IPS-NIHi11 (cell line): ENCODE measurements around the gene NFYB.
A peak's percentile ranks its signal among the peaks of the same experiment; 100 is the strongest.

Source experiments
- DNase-seq: peaks from one replicate; pipeline ENCODE4 v3.0.0; 2012; ENCODE audit warnings: mixed read lengths, low spot score

Gene NFYB

DNA sequence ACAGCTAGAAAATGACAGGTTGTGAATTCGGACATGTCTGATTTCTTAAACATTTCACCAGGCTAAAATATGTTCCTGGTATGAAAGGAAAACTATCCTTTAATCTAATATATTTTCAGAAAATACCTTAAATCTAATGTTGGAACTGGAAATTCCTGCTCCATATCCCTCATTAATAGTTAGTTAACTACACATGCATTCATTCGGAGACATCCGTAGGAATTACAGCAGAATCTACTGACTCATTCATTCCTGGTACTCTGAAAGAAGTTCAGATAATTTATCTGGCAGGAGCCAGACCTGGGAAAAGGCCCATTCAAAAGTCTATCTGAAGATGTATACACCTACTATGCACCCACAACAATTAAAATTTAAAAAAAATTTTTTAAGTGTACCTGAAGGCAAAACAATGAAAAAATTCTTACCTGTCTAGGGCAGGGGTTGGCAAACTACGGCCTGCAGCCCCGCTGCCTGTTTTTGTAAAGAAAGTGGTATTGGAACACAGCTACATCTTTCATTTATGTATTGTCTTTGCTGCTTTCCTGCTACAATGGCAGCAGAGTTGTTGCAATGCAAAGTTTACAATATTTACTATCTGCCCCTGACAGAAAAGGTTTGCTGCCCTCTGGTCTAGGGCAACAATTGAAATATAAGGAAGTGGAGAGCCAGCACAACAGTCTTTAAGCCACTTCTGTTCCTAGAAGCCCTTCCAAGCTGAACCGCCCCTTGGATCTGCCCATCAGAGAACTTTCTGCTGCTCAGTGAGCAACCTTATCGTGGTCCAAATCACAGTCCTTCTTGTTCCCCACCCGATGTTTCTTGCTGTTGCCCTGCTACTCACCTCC is 17.9 kb upstream of the NFYB start:
- DNase-seq = no peak

DNA sequence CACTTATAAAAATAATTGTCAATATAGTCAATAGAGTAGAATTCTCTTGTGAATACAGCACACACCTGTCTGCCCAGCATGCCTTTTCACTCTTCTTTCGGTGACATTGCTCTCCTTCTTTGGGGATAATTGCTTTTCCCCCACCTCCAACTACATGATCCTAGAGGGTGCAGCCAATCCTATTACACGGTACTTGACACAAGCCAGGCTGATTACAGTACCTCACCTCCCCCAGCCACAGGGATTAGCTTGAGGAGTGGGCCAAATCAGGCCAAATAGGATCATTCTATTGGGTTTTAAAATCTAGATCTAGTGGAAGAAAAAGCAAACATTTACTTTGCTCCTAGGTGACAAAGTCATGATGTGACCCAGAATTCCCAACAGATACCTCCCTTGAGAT is 16.8 kb upstream of the NFYB start:
- no peak for DNase-seq

DNA sequence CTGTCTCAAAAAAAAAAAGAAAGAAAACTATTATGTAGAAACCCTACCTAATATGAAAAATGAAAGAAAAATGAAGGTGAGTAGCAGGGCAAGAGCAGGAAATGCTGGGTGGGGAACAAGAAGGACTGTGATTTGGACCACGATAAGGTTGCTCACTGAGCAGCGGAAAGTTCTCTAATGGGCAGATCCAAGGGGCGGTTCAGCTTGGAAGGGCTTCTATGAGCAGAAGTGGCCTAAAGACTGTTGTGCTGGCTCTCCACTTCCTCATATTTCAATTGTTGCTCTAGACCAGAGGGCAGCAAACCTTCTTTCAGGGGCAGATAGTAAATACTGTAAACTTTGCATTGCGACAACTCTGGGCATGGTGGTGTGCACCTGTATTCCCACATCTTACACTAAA is 16.3 kb upstream of the NFYB start:
- DNase-seq = no peak

DNA sequence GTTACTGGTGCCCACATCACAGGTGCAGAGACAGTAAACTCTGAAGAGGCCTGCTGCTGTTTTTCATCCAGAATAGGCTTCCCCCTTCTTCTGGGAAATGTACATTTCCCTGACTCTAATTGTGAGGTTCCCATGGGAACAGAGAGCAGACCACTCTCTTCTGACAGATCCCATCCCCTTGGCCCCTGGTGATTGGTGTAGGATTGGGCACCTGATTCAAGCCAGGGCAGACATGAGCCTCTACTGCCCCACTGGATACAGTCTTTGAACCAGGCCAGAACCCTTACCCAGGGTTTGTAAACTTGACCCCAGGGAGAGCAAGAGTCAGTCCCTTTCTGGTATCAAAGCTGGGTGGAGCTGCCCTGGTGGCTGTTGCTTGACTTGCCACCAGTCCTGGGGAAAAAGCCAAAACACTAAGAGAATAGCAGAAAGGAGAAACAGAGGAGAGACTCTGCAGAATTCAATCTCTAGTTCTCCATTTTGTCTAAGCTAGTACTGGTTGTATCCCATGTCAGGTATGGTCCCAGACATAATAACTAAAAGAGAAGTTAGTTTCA is 14.8 kb upstream of the NFYB start:
- DNase-seq = no peak

DNA sequence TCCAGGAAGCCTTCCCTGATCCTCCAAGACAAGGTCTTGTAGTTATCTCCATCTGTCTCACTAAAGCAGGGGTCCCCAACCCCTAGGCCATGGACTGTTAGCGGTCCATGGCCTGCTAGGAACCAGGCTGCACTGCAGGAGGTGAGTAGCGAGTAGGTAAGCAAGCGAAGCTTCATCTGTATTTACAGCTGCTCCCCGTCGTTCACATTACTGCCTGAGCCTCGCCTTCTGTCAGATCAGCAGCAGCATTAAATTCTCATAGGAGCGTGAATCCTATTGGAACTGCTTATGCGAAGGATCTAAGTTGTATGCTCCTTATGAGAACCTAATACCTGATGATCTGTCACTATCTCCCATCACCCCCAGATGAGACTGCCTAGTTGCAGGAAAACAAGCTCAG is 12.4 kb upstream of the NFYB start:
- DNase-seq = no peak

DNA sequence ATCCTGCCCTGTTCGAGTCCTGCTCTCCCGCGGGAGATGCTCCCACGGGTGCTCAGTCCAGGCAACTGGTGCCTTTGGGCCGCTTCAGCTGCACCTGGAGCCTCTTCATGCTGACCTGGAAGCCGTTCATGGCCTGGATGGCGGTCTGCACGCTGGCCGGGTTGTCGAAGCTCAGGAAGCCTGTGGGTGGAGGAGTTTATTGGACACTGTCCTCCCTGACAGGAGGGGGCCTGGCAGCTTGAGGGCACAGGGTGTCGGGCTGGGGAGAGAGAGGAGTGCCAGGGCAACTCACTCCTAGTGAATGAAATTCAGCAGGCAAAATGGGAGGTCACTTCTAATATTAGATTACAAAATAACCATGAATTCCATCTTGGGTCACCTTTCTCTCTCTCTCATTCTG is 9.3 kb upstream of the NFYB start:
- DNase-seq = no peak

DNA sequence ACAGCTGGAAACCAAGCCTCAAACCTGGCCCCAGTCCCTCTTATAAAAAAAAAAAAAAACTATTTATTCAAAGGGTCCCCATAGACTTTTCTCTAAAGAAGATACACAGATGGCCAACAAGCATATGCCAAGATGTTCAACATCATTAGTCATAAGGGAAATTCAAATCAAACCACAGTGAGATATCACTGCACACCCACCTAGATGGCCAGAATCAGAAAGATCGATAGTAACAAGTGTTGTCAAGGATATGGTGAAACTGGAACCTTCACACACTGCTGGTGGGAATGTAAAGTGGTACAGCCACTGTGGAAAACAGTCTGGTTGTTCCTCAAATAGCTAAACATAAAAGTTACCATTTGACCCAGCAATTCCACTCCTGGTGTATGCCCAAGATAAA is 5.9 kb upstream of the NFYB start:
- no peak for DNase-seq

DNA sequence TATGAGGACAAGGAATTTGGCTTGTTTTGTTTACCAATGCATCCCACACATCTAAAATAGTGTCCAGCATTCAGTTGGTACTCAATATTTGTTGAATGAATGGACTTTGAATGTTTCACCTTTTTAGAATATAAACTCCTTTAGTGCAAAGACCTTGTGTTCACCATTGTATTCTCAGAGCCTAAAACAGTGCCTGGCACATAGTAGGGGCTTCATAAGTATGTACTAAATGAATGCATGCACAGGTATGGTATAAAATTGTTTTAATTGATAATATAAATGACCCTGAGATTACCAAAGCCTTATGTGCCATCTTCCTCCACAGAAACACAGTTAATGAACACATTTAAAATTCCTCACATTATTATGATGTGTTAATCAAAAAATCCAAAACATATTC is 5.0 kb upstream of the NFYB start:
- no peak for DNase-seq

DNA sequence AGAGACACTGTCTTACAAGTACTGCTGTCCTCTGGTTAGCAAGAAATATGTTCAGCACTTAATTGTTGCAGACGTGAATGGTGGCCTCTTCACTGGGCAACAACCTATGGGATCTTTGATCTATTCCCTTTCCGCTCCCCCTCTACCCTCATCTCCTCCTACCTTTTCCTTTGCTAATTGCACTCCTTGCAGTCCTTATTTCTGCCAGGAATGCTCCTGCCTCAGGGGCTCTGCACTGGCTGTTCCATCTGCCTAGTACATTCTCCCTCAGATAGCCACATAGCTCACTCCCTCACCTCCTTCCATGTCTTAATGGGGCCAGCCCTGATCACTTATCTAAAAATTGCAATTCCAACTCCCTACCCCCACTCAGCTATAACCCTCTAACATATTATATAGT is 4.5 kb upstream of the NFYB start:
- DNase-seq = no peak

DNA sequence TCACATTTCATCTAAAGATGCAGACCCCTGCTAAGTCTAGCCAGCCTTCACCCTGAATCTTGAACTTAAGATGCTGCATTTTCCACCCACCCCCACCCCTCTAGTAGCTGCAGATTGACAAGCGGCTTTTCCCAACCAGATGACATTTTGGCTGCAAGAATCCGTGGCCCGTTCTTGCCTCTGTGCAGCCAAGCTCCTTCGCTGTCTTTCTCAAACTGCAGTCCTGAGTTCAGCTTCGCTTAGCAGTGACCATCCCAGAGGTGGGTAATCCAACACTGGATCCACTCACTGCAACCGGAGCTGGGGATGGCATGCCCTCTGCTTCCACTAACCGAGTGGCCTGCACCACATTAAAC is 765 bp upstream of the NFYB start:
- peak; percentile 26 for DNase-seq

DNA sequence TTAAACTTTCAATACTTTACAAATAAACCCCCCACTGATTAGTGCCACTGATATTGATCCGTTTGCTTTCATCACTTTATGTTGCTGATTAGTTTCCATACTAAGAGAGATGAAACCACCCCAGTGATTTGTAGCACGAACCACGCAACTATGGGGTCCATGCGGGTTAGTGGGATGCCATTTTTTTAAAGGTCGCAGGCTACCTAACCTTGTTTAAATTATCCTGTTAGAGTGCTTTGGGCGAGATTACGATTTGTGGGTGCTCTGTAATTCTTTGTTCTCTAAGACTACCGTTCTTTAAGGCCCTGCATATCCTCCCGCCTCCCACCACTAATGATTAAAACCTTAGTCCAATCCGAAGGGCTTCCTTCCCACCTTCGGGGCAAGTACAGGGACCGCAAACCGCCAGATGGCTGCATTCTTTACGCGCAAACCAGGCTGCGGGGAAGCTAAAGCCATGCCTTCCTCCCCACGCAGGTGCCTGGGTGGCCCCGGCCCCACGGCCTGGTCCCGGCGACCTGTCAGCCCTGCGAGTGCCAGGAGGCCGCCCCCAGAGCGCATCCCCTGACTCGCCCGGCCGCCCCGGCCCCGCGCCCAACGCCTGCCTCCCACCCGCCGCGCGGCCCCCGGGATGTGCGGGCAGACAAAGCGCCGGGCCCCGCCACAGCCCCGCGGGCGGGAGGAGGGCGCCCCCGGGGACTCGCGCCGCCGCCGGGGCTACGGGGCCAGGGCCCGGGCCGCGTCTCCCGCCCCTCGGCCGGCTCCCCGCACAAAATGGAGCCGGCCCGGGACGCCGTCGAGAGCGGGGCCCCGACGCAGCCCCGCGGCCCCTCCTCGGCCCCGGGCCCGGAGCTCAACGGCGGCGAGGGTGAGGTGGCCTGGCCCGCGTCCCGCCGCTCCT is 759 bp downstream of the NFYB start:
- peak; percentile 46 for DNase-seq

DNA sequence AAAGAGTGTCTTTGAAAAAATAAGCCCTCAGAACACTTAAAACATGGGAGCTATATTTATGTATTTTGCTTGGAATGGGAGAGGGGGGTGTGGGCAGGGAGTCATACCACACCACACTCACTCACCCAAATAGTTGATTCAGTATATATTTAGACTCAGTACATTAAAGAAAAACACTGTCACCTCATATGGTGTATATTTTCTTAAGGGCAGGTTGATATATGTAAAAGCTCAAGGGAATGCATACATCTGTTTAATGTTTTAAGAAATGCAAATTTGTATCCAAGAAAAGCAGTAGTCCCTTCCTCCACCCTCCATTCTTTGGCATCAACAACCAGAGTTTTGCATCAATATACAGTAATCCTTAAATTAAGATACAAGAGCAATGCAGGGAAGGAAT is 1.4 kb downstream of the NFYB start:
- no peak for DNase-seq

DNA sequence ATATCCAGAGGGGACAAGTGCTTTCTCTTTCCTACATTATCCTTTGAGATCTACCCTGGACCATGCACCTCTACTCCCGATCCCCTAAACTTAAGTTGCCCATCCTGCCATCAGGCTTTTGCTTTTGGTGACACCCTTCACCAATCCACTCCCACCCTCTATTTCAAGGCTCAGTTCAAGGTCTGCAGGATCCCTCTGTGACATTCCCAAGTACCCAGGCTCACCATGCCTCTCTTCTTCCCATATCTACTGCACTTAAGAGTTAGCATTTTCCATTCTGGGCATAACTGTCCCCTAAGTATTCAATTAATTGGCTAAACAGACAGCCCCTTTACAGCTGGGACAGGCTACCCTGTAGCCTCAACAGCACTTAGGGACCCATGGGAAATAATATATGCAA is 3.1 kb downstream of the NFYB start:
- DNase-seq = no peak

DNA sequence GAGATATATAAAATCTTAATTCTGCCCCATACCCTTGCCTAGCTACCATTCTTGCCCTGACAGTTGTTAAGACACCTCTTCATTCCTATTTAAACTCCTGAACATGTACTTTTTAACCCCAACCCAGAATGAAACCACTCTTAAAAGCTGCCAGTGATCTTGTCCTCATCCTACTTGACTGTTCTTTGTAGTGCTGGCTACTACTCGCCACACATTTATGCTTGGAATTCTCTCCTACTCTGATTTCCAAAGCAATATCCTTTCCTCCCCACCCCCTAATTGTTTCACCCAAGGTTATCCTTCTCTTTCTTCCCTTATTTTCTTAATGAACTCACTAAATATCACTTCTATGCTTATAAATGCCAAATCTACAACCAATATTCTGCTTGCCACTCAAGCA is 4.1 kb downstream of the NFYB start:
- no peak for DNase-seq

DNA sequence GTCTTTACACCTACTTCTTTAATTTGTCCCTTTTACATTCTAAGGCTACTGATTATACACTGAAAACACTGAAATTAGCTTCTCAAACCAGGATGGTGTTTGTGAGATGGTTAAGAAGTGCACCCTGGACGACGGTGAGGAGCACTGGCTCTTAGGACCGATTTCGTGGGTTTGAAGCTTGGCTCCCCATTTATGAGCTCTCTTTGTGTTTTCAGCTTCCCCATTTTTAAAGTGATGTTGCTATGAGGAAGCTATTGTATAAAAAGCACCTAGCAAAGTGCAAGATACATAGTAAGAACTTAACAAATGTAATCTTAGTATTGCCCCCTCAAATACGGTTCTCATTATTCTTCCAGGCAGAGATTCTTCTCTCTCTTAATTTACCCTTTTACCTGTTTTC is 4.7 kb downstream of the NFYB start:
- DNase-seq = no peak

DNA sequence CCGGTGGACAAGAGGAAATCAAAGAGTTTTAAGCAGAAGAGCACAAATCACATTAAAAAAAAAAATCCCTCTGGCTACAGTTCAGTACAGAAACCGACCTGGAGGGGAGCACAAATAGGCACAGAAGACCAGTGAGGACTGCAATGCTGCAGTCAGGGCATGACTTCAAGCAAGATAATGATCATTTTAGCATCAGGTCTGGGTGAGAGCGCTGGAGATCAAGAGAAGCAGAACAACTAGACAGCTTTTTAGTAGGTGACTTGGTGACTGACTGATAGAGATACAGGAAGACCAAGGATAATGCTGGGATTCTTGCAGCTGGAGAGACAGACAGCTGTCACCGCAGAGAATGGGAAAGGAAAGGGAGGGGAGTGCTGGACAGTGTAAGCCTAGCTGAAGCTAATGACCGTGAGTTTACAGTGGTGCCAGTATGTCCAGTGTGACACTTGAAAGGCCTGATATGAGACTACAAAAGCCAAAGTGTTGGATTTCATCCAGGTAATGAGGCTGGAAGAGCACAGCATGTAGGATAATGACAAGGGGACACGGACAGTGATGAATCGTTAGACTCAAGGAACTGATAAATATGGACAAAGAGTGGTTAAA is 5.6 kb downstream of the NFYB start:
- DNase-seq = no peak

DNA sequence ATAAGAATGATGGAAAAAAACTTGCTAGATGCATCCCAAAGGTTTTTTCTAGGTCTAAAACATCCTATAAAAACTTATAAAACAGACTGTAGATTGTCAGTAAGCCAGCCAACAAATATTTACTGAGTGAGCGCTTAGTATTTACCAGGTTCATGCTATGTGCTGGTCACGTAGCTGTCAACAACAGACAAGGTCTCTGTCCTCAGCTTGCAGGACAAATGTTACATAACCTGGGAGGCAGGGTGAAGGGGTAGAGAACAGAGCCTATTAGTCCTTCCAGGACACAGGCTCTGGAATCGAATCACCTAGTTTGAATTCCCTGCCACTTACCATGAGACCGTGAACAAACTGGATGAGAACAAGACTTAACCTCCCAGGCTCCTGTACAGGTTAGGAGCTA is 6.4 kb downstream of the NFYB start:
- DNase-seq = no peak

DNA sequence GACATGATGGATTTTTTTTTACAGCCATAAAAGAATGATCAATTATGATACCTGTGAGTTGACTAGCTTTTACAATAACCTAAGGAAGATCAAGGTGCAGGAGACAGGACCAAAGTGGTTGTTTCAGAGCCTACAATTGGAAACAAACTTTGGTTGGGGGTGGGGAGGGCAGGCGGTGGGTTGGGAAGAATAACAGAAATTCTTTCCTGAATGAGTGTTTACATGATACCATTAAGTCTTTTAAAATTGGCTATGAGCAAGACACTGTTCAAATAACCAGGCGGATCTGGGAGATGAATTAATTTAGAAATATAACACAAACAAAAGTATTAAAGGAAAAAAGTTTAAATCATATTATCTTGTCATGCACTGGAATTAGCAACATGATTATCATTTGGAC is 7.2 kb downstream of the NFYB start:
- no peak for DNase-seq

DNA sequence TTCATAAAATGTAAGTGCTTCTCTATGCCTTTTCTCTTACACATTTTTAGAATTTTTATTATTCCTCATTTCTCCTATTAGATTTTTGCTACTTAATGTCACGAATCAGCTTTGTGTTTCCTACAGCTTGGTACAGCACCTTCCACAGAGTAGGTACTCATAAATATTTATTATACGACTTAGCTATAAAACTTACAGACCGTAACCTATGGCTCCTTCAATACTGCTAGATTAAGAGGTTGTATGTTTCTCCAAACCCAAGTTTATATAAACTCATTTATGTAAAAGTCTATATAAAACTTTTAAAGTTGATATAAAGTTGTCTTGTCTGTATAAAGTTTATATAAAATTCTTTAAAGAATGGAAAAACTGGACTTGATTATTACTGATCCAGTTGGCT is 11.5 kb downstream of the NFYB start:
- DNase-seq = no peak

DNA sequence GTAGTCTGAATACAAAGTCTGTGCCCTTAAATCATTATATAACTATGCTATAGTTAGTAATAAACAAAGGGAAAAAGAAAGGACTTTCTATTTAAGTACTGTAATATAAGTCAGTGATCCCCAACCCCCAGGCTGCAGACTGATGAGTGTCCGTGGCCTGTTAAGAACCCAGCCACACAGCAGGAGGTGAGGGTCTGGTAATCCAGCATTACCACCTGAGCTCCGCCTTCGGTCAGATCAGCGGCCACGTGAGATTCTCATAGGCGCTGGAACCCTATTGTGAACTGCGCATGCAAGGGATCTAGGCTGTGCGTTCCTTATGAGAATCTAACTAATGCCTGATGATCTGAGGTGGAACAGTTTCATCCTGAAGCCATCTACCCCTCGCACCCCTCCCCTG is 15.7 kb downstream of the NFYB start:
- no peak for DNase-seq

DNA sequence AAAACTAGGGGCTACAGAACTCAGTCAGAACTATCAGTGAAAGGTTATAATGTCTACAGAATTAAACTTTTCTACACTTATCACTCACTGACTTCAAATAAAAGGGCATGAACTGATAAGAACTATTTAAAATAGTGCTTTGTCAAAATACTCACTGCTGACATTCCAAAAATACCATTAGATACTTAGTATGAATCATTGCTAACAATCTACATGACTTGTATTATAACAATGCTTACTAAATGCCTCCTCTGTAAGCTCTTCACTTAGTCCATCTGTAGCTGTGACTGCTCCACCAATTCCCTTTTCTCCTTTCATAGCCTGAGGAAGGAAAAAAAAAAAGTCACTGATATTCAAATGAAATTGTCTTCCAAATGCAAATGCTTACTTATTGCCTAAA is 17.0 kb downstream of the NFYB start:
- DNase-seq = no peak

DNA sequence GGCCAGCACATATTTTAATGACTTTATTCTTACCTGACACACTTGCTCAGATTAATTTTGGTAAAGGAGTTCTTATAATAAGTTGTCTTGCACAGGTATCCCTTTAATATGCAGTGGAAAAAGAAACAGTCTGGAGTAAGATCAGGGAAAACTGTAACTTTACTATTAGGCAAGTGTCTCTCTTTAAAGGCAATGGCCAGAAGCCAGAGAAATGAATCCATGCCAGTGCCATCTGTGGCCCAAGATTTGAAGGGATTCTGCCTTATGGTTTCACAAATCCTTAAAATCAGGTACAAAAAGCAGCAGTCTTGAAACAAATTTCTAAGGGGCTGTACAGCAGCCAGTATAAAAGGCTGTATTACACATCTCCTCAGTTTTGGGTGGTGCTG is 22.4 kb downstream of the NFYB start:
- no peak for DNase-seq
